CD4-positive, CD25-positive, alpha-beta regulatory T cell (primary cell): Measurements from ENCODE around the gene SNX12. TPM values are rescaled to one million over a fixed set of nuclear protein-coding genes. Genes with fewer than 3 reads are reported as not detected.
"Not testable (repeated sequence)": the region's sequence is repeated elsewhere in the genome, so short reads cannot be mapped to it uniquely, and the experiment has no call there.

ENCODE experiments used
- ATAC-seq, 2 donors: fragments of 150-1000 bp; cut with Tn5 transposase; one replicate each; pipeline ENCODE4 v1.10.0; 2021; ENCODE audit warnings: low read depth in 2 of 2, moderate number of reproducible peaks in 2 of 2, moderate library complexity in 1 of 2
- DNase-seq, 3 donors: peaks; one replicate each; pipeline versions ENCODE4 v3.0.0 to v3.0.0-alpha.2; 2012 to 2022; ENCODE audit warnings: mixed read lengths in 1 of 3
- H3K27ac ChIP-seq: one replicate; pipeline ENCODE4 v1.7.0; 2013; ENCODE audit warnings: mild to moderate bottlenecking, low read length; ENCODE audit not compliant: insufficient read depth, poor library complexity, severe bottlenecking
- H3K27me3 ChIP-seq: one replicate; pipeline ENCODE4 v1.7.0; 2013; ENCODE audit warnings: low read length; ENCODE audit not compliant: control insufficient read depth, insufficient read depth
- H3K36me3 ChIP-seq: one replicate; pipeline ENCODE4 v1.7.0; 2013; ENCODE audit warnings: mild to moderate bottlenecking, low read length, moderate library complexity; ENCODE audit not compliant: control insufficient read depth, insufficient read depth
- H3K4me1 ChIP-seq: 2 replicates; pipeline ENCODE4 v1.7.0; 2013; ENCODE audit warnings: mild to moderate bottlenecking, low read length; ENCODE audit not compliant: insufficient read depth, control insufficient read depth, poor library complexity, severe bottlenecking
- H3K4me3 ChIP-seq: one replicate; pipeline ENCODE4 v1.7.0; 2013; ENCODE audit warnings: low read depth, mild to moderate bottlenecking, low read length, moderate library complexity
- H3K9me3 ChIP-seq, 2 experiments: 1 replicate in 1 of 2; 2 replicates in 1 of 2; pipeline ENCODE4 v1.7.0; 2013; ENCODE audit warnings: low read length in 2 of 2, mild to moderate bottlenecking in 1 of 2, moderate library complexity in 1 of 2; ENCODE audit not compliant: control insufficient read depth in 2 of 2
- H3K27ac Mint-ChIP-seq, 3 donors: one replicate each; pipeline ENCODE4 v1.8.0; 2020 to 2022; ENCODE audit warnings: mild to moderate bottlenecking in 3 of 3, mixed read lengths in 3 of 3, moderate library complexity in 2 of 3
- H3K27me3 Mint-ChIP-seq: one replicate; pipeline ENCODE4 v1.8.0; 2022; ENCODE audit warnings: mild to moderate bottlenecking, mixed read lengths
- H3K36me3 Mint-ChIP-seq: one replicate; pipeline ENCODE4 v1.8.0; 2020; ENCODE audit warnings: mixed read lengths
- H3K4me1 Mint-ChIP-seq, 4 donors: one replicate each; pipeline ENCODE4 v1.8.0; 2020 to 2022; ENCODE audit warnings: mixed read lengths in 4 of 4, mild to moderate bottlenecking in 1 of 4
- H3K4me3 Mint-ChIP-seq, 4 donors: one replicate each; pipeline ENCODE4 v1.8.0; 2020 to 2022; ENCODE audit warnings: mild to moderate bottlenecking in 4 of 4, mixed read lengths in 4 of 4, moderate library complexity in 3 of 4
- H3K9me3 Mint-ChIP-seq, 7 donors: one replicate each; pipeline ENCODE4 v1.8.0; 2020 to 2022; ENCODE audit warnings: mixed read lengths in 7 of 7, mild to moderate bottlenecking in 3 of 7, moderate library complexity in 2 of 7
- polyA plus RNA-seq, 4 donors: library from polyadenylated mRNA; unstranded; fragments of 300-500 nt; fragmentation: Illumina TruSeq; gene quantifications; one replicate each; pipeline ENCODE4 v1.2.3, GENCODE V29; 2021
- total RNA-seq: library from RNA; stranded (reverse); gene quantifications from one replicate; pipeline ENCODE4 v1.2.3, GENCODE V29; 2022

Gene SNX12
- total and polyA plus RNA-seq, 5 donors from 2014 or later, result 4.0 to 29.5 (median 7.3) TPM

DNA sequence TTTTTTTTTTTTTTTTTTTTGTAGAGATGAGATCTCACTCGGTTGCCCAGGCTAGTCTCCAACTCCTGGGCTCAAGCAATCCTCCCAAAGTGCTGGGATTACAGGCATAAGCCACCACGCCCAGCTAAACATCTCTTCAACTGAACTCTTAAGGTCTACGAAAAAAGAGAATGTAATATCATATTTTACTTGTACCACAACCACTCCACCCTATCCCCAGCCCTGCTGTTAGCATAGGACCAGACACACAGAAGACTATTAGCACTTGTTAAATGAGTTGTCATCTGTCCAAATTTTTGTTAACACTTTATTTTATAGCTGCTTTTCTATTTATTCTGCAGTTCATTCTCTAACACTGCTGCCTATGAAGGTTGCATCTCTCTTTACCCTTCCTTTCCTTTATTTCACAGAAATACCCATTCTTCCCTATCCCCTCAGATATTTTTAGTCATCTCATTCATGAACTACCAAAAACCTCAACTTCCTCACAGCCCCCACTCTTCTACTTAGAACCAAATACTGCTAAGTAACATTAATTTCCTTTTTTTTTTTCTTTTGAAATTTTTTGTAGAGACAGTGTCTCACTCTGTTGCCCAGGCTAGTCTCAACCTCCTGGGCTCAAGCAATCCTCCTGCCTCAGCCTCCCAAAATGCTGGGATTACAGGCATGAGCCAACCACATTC is 10.1 kb downstream of the SNX12 start:
- DNase-seq (peak in 1 of 3 donors; percentile 23), ATAC-seq (no peak)
- H3K36me3 Mint-ChIP-seq, result peaks cover 4% of the 10 kb centered on the region
- H3K9me3 Mint-ChIP-seq, result no peaks in the 10 kb centered on the region
- peak overlapping the region; percentile 3 to 86 (median 33) for H3K4me3 Mint-ChIP-seq
- Histone ChIP-seq H3K27ac (no peak overlapping the region), H3K27me3 (no peaks in the 10 kb centered on the region), H3K36me3 (peaks cover 11% of the 10 kb centered on the region), H3K9me3 (no peaks in the 10 kb centered on the region), H3K4me3 (no peak overlapping the region), H3K4me1 (peaks cover 24% of the 10 kb centered on the region)
- peak overlapping the region in 2 of 3 donors; percentile 2 to 33 for H3K27ac Mint-ChIP-seq
- H3K27me3 Mint-ChIP-seq, result no peaks in the 10 kb centered on the region
- peaks cover 24 to 42% (median 30%) of the 10 kb centered on the region in 4 donors for H3K4me1 Mint-ChIP-seq

DNA sequence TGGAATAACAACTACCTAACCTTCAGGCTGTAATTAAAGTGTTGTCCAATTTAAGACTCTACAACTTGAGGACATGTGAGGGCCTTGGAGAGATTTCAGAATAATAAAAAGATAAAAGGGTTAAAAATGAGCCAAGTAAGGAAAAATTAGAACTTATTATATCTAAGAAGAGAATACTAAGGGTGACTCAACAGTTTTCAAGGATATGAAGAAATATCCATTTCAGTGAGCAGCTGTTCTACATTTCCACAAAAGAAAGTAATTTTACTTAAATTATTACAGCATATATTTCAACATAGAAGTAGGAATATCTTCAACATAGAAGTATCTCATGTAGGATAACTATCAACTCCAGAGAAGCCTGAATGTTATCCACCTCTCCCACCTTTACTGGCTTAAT is 11.3 kb downstream of the SNX12 start:
- peaks cover 24 to 40% (median 30%) of the 10 kb centered on the region in 4 donors for H3K4me1 Mint-ChIP-seq
- H3K9me3 Mint-ChIP-seq, result no peaks in the 10 kb centered on the region
- peaks cover 24% of the 10 kb centered on the region for H3K4me1 ChIP-seq
- H3K36me3 ChIP-seq, result peaks cover 7% of the 10 kb centered on the region
- no peak overlapping the region for H3K4me3 ChIP-seq
- peak overlapping the region in 2 of 3 donors; percentile 26 to 33 for H3K27ac Mint-ChIP-seq
- no peaks in the 10 kb centered on the region for H3K27me3 Mint-ChIP-seq
- peak overlapping the region in 2 of 4 donors; percentile 22 to 83 for H3K4me3 Mint-ChIP-seq
- no peak for DNase-seq
- no peaks in the 10 kb centered on the region for H3K9me3 ChIP-seq
- no peak for ATAC-seq
- H3K36me3 Mint-ChIP-seq, result no peaks in the 10 kb centered on the region
- peak overlapping the region; percentile 66 for H3K27ac ChIP-seq
- H3K27me3 ChIP-seq, result no peaks in the 10 kb centered on the region

DNA sequence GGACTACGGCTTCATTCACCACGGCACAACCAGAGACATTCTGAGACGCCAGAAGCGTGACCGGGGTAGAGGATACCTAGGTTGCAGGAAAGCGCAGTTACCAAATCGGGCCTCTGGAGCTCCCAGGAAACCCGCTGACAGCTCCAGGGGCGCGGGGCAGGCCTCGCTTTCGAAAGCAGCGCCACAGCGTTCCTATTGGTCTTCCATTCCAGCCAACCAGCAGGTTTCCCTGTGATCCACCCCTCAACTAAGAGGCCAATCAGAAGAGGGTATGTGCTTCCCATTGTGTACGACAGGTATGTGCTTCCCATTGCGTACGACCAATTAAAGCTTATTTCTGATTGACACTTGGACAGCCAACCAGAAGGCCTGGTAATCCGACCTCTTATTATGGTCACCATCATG is 14.9 kb downstream of the SNX12 start:
- DNase-seq, result no peak
- Mint-ChIP-seq H3K4me3 (no peak overlapping the region), H3K36me3 (peaks cover 4% of the 10 kb centered on the region), H3K27me3 (no peaks in the 10 kb centered on the region), H3K9me3 (peaks cover 0 to 1% (median 0%) of the 10 kb centered on the region in 7 donors), H3K4me1 (peaks cover 13 to 24% (median 22%) of the 10 kb centered on the region in 4 donors), H3K27ac (no peak overlapping the region)
- Histone ChIP-seq H3K4me1 (peaks cover 17% of the 10 kb centered on the region), H3K36me3 (no peaks in the 10 kb centered on the region), H3K4me3 (no peak overlapping the region), H3K27me3 (no peaks in the 10 kb centered on the region), H3K9me3 (no peaks in the 10 kb centered on the region), H3K27ac (no peak overlapping the region)
- no peak for ATAC-seq

- no peak for DNase-seq
- ATAC-seq, result no peak
- no peak overlapping the region for H3K27ac Mint-ChIP-seq
- H3K27me3 Mint-ChIP-seq, result no peaks in the 10 kb centered on the region
- H3K9me3 Mint-ChIP-seq, result peaks cover 0 to 1% (median 0%) of the 10 kb centered on the region in 7 donors
- Histone ChIP-seq H3K36me3 (no peaks in the 10 kb centered on the region), H3K27ac (no peak overlapping the region), H3K9me3 (no peaks in the 10 kb centered on the region), H3K4me1 (peaks cover 15% of the 10 kb centered on the region), H3K4me3 (no peak overlapping the region), H3K27me3 (no peaks in the 10 kb centered on the region)
- peaks cover 8 to 20% (median 17%) of the 10 kb centered on the region in 4 donors for H3K4me1 Mint-ChIP-seq
- H3K4me3 Mint-ChIP-seq, result no peak overlapping the region
- peaks cover 4% of the 10 kb centered on the region for H3K36me3 Mint-ChIP-seq
Observed at GRCh38 chrX:71052721-71053120, 15.4 kb downstream of the SNX12 start.

DNA sequence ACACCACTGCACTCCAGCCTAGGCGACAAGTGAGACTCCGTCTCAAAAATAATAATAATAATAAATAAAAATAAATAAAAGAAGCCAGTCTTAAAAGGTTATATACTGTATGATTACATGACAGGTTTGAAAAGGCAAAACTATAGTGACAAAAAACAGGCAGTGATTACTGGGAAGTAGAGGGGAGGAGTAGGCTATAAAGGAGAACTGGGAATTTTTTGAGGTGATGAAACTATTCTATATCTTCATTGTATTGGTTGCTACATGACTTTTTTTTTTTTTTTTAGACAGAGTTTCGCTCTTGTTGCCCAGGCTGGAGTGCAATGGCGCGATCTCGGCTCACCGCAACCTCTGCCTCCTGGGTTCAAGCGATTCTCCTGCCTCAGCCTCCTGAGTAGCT is 20.2 kb downstream of the SNX12 start:
- not testable (repeated sequence) for H3K4me3 Mint-ChIP-seq, H3K4me1 ChIP-seq, H3K4me1 Mint-ChIP-seq, H3K27me3 ChIP-seq, H3K36me3 ChIP-seq, H3K9me3 Mint-ChIP-seq, H3K27me3 Mint-ChIP-seq, DNase-seq, H3K27ac Mint-ChIP-seq, H3K9me3 ChIP-seq, H3K36me3 Mint-ChIP-seq, H3K27ac ChIP-seq, ATAC-seq, H3K4me3 ChIP-seq

- Mint-ChIP-seq H3K4me1 (no peaks in the 10 kb centered on the region), H3K36me3 (peaks cover 7% of the 10 kb centered on the region), H3K27me3 (no peaks in the 10 kb centered on the region), H3K4me3 (no peak overlapping the region), H3K27ac (no peak overlapping the region), H3K9me3 (peaks cover 0 to 2% (median 0%) of the 10 kb centered on the region in 7 donors)
- DNase-seq (no peak), ATAC-seq (no peak)
- H3K9me3 ChIP-seq, result no peaks in the 10 kb centered on the region
- H3K27me3 ChIP-seq, result no peaks in the 10 kb centered on the region
- H3K36me3 ChIP-seq, result no peaks in the 10 kb centered on the region
- H3K4me3 ChIP-seq, result no peak overlapping the region
- H3K27ac ChIP-seq, result no peak overlapping the region
- no peaks in the 10 kb centered on the region for H3K4me1 ChIP-seq
Observed at GRCh38 chrX:71017396-71017939, 50.7 kb downstream of the SNX12 start.

Other genes with a start within 250 kb of the SNX12 start
- not detected for gene TEX11, start 159.6 kb downstream of the SNX12 start, total RNA-seq
- not detected for gene TEX11, start 159.6 kb downstream of the SNX12 start, polyA plus RNA-seq
- gene SLC7A3, start 137.2 kb downstream of the SNX12 start, total RNA-seq, result not detected
- gene SLC7A3, start 137.2 kb downstream of the SNX12 start, polyA plus RNA-seq, result not detected
- gene FOXO4, start 27.5 kb upstream of the SNX12 start, total RNA-seq, result 49.9 TPM
- gene FOXO4, start 27.5 kb upstream of the SNX12 start, polyA plus RNA-seq, result 1 to 10 TPM; 1.8 to 3.3 (median 2.5) TPM
- gene CXorf65, start 38.4 kb upstream of the SNX12 start, total RNA-seq, result 81.0 TPM
- 1 to 10 TPM; 1.6 to 4.3 (median 3.2) TPM for gene CXorf65, start 38.4 kb upstream of the SNX12 start, polyA plus RNA-seq
- 504 TPM for gene IL2RG, start 43.2 kb upstream of the SNX12 start, total RNA-seq
- 1,000 to 10,000 TPM in 3 of 4 donors, 100 to 1,000 TPM in 1; 997 to 1,278 (median 1,072) TPM for gene IL2RG, start 43.2 kb upstream of the SNX12 start, polyA plus RNA-seq
- 83.8 TPM for gene MED12, start 50.3 kb upstream of the SNX12 start, total RNA-seq
- gene MED12, start 50.3 kb upstream of the SNX12 start, polyA plus RNA-seq, result 1 to 10 TPM; 6.3 to 9.7 (median 8.2) TPM
- gene NLGN3, start 76.5 kb upstream of the SNX12 start, total RNA-seq, result 4.4 TPM
- under 1 TPM in 1 of 4 donors, not detected in 3; 0.05 TPM for gene NLGN3, start 76.5 kb upstream of the SNX12 start, polyA plus RNA-seq
- gene GJB1, start 154.9 kb upstream of the SNX12 start, total RNA-seq, result not detected
- gene GJB1, start 154.9 kb upstream of the SNX12 start, polyA plus RNA-seq, result not detected
- gene ZMYM3, start 185.8 kb upstream of the SNX12 start, total RNA-seq, result 19.5 TPM
- gene ZMYM3, start 185.8 kb upstream of the SNX12 start, polyA plus RNA-seq, result 1 to 10 TPM; 4.9 to 7.3 (median 6.3) TPM
- 388 TPM for gene NONO, start 215.3 kb upstream of the SNX12 start, total RNA-seq
- gene NONO, start 215.3 kb upstream of the SNX12 start, polyA plus RNA-seq, result 100 to 1,000 TPM; 171 to 182 (median 177) TPM
- 1.4 TPM for gene ITGB1BP2, start 233.4 kb upstream of the SNX12 start, total RNA-seq
- gene ITGB1BP2, start 233.4 kb upstream of the SNX12 start, polyA plus RNA-seq, result not detected